Lung (tissue), 12 donors: Measurements from ENCODE around the gene TMEM145. TPM values are rescaled to one million over a fixed set of nuclear protein-coding genes. Genes with fewer than 3 reads are reported as not detected.

ENCODE experiments used
- ATAC-seq: fragments of 200-7000 bp; cut with Tn5 transposase; one replicate; pipeline ENCODE4 v1.9.1; 2020; ENCODE audit warnings: moderate number of reproducible peaks; ENCODE audit not compliant: insufficient read depth, low FRiP score
- DNase-seq, 3 donors: peaks; one replicate each; pipeline ENCODE4 v3.0.0-alpha.2; 2013 to 2017
- H3K27ac ChIP-seq, 2 donors: one replicate each; pipeline ENCODE4 v1.5.1; 2013; ENCODE audit warnings: mild to moderate bottlenecking in 2 of 2, moderate library complexity in 2 of 2, control low read depth in 1 of 2, inconsistent platforms in 1 of 2, low read depth in 1 of 2, low read length in 1 of 2
- H3K27me3 ChIP-seq, 3 donors: one replicate each; pipeline ENCODE4 v1.5.1; 2013; ENCODE audit warnings: low read length in 2 of 3; ENCODE audit not compliant: control insufficient read depth in 3 of 3, insufficient read depth in 3 of 3
- H3K36me3 ChIP-seq, 4 donors: one replicate each; pipeline ENCODE4 v1.5.1; 2013; ENCODE audit warnings: low read length in 4 of 4, mild to moderate bottlenecking in 1 of 4, moderate library complexity in 1 of 4; ENCODE audit not compliant: control insufficient read depth in 4 of 4, insufficient read depth in 4 of 4
- H3K4me1 ChIP-seq, 5 donors: one replicate each; pipeline ENCODE4 v1.5.1; 2013; ENCODE audit warnings: low read length in 5 of 5, mild to moderate bottlenecking in 2 of 5, moderate library complexity in 1 of 5; ENCODE audit not compliant: control insufficient read depth in 5 of 5, insufficient read depth in 5 of 5
- H3K4me3 ChIP-seq: one replicate; pipeline ENCODE4 v1.5.1; 2013; ENCODE audit warnings: mild to moderate bottlenecking, control low read depth, moderate library complexity
- H3K9ac ChIP-seq, 2 donors: one replicate each; pipeline ENCODE4 v1.5.1; 2013; ENCODE audit warnings: low read length in 2 of 2, control low read depth in 1 of 2; ENCODE audit not compliant: insufficient read depth in 1 of 2
- H3K9me3 ChIP-seq, 4 donors: one replicate each; pipeline ENCODE4 v1.5.1; 2013; ENCODE audit warnings: low read length in 3 of 4, mild to moderate bottlenecking in 1 of 4, moderate library complexity in 1 of 4; ENCODE audit not compliant: control insufficient read depth in 4 of 4, insufficient read depth in 3 of 4
- CTCF ChIP-seq: IDR thresholded peaks from 2 replicates; pipeline ENCODE4 v1.5.1; 2012; ENCODE audit warnings: mild to moderate bottlenecking; ENCODE audit errors: control extremely low read depth, extremely low read depth
- WGBS, 2 donors: extraction: QIAGEN DNeasy Blood & Tissue Kit; methylation state at CpG; one replicate each; pipeline ENCODE4 v1.1.7; 2013; 5-methylcytosine and 5-hydroxymethylcytosine counted together
- polyA plus RNA-seq, 2 donors: library from polyadenylated mRNA; stranded (reverse); fragments of 200-250 nt; gene quantifications; one replicate each; pipeline ENCODE4 v1.2.1, GENCODE V29; 2013
- total RNA-seq, 2 donors: library from RNA; depleted of rRNA in 1 of 2; stranded (reverse); fragments of >200 nt in 1 of 2; gene quantifications; one replicate each; pipeline ENCODE4 v1.2.1, GENCODE V29; 2014 to 2021
- donor health status: control.
- donor health status: control.
- donor health status: Bipolar disorder and iron deficiency.
- donor health status: healthy.
- donor health status: DM: yes; HTN: yes; CAD: no.

The TMEM145 gene
- total and polyA plus RNA-seq, 4 donors: 0.12 to 0.95 (median 0.40) TPM; not detected in 1

GRCh38 chr19:42322305-42322704, 9.2 kb downstream of the TMEM145 start:
- no peak overlapping the region for H3K27ac ChIP-seq
- no peak overlapping the region for H3K4me3 ChIP-seq
- no peak for TF ChIP-seq CTCF
- DNase-seq (no peak), ATAC-seq (no peak)
- H3K36me3 ChIP-seq: no peaks in the 10 kb centered on the region
- peaks cover 0 to 17% (median 10%) of the 10 kb centered on the region in 5 donors for H3K4me1 ChIP-seq
- H3K9ac ChIP-seq: no peak overlapping the region
- H3K9me3 ChIP-seq: peaks cover 0 to 2% (median 0%) of the 10 kb centered on the region in 4 donors
- H3K27me3 ChIP-seq: peaks cover 7 to 21% (median 20%) of the 10 kb centered on the region in 3 donors
- 72 to 79% methylated on average over 9 of the region's 9 CpGs for WGBS, 2 donors

GRCh38 chr19:42323473-42323851, 10.4 kb downstream of the TMEM145 start:
- Histone ChIP-seq H3K4me3 (no peak overlapping the region), H3K27me3 (peaks cover 7 to 21% (median 20%) of the 10 kb centered on the region in 3 donors), H3K9ac (no peak overlapping the region), H3K27ac (no peak overlapping the region), H3K9me3 (peaks cover 0 to 2% (median 0%) of the 10 kb centered on the region in 4 donors), H3K4me1 (peaks cover 0 to 20% (median 14%) of the 10 kb centered on the region in 5 donors), H3K36me3 (no peaks in the 10 kb centered on the region)
- ATAC-seq (no peak), DNase-seq (no peak)
- WGBS, 2 donors: 23 to 24% methylated on average over 29 of the region's 29 CpGs
- TF ChIP-seq CTCF: no peak

- WGBS, 2 donors: 5 to 6% methylated on average over 48 to 92 of the region's 92 CpGs
- no peaks in the 10 kb centered on the region for H3K36me3 ChIP-seq
- ATAC-seq: no peak
- no peak for DNase-seq
- no peak overlapping the region for H3K27ac ChIP-seq
- no peak overlapping the region for H3K9ac ChIP-seq
- peaks cover 0 to 20% (median 15%) of the 10 kb centered on the region in 5 donors for H3K4me1 ChIP-seq
- peaks cover 0 to 2% (median 0%) of the 10 kb centered on the region in 4 donors for H3K9me3 ChIP-seq
- no peak for TF ChIP-seq CTCF
- no peak overlapping the region for H3K4me3 ChIP-seq
- H3K27me3 ChIP-seq: peaks cover 7 to 21% (median 20%) of the 10 kb centered on the region in 3 donors
Observed at GRCh38 chr19:42323852-42324654, 10.9 kb downstream of the TMEM145 start.
